B cell (primary cell): Measurements from ENCODE around the gene DNAJA4. TPM values are rescaled to one million over a fixed set of nuclear protein-coding genes. Genes with fewer than 3 reads are reported as not detected.

Experiments
- ATAC-seq: fragments of 200-7000 bp; cut with Tn5 transposase; one replicate; pipeline ENCODE4 v1.10.0; 2021; ENCODE audit warnings: low read depth, mild to moderate bottlenecking, moderate number of reproducible peaks, moderate library complexity
- CTCF ChIA-PET: fragments of 350-600 bp; sonication (Branson Sonifier 250); formaldehyde crosslinking; loops from one replicate; lab custom pipeline; 2021; ENCODE audit warnings: antibody characterized with exemption, inconsistent platforms; lab: Charles Lee
- POLR2A ChIA-PET: fragments of 350-600 bp; sonication (Branson Sonifier 250); formaldehyde crosslinking; loops from one replicate; lab custom pipeline; 2021; ENCODE audit warnings: antibody characterized with exemption; lab: Charles Lee
- DNase-seq: peaks from one replicate; pipeline ENCODE4 v3.0.0; 2013
- H2AFZ ChIP-seq: 2 replicates; pipeline ENCODE4 v1.6.1; 2012; ENCODE audit warnings: mild to moderate bottlenecking, low read depth, low read length; ENCODE audit not compliant: insufficient read depth, poor library complexity, severe bottlenecking
- H3K27ac ChIP-seq, 2 donors: 1 replicate in 1 of 2; 2 replicates in 1 of 2; pipeline ENCODE4 v1.5.1; 2012 to 2013; ENCODE audit warnings: low read length in 2 of 2, mild to moderate bottlenecking in 2 of 2, moderate library complexity in 1 of 2
- H3K27me3 ChIP-seq, 4 experiments: fragments of 200-600 bp in 1 of 4; sonication (generic) in 1 of 4; replicated peaks in 1 of 4; 1 replicate in 2 of 4; 2 replicates in 2 of 4; pipeline versions ENCODE4 v1.6.1 to v1.7.0; 2013 to 2016; ENCODE audit warnings: low read length in 3 of 4, mild to moderate bottlenecking in 2 of 4, mixed read lengths in 1 of 4, moderate library complexity in 1 of 4; ENCODE audit not compliant: insufficient read depth in 4 of 4, control insufficient read depth in 3 of 4; ENCODE audit errors: control extremely low read depth in 1 of 4
- H3K36me3 ChIP-seq, 2 experiments: replicated peaks in 1 of 2; 1 replicate in 1 of 2; 2 replicates in 1 of 2; pipeline versions ENCODE4 v1.6.1 to v1.7.1; 2013; ENCODE audit warnings: low read length in 1 of 2; ENCODE audit not compliant: insufficient read depth in 2 of 2, control insufficient read depth in 1 of 2; ENCODE audit errors: control extremely low read depth in 1 of 2, extremely low read depth in 1 of 2
- H3K4me1 ChIP-seq, 2 donors: fragments of 200-600 bp in 1 of 2; sonication (generic) in 1 of 2; 1 replicate in 1 of 2; 2 replicates in 1 of 2; pipeline versions ENCODE4 v1.5.1 to v1.6.1; 2013 to 2017; ENCODE audit warnings: low read length in 2 of 2; ENCODE audit not compliant: control insufficient read depth in 2 of 2, insufficient read depth in 2 of 2
- H3K4me2 ChIP-seq: replicated peaks from 2 replicates; pipeline ENCODE3; 2012; ENCODE audit warnings: mild to moderate bottlenecking, low read depth, low read length; ENCODE audit not compliant: poor library complexity, severe bottlenecking
- H3K4me3 ChIP-seq, 5 experiments: fragments of 200-600 bp in 1 of 5; sonication (generic) in 1 of 5; 1 replicate in 3 of 5; 2 replicates in 2 of 5; pipeline versions ENCODE4 v1.5.1 to v1.7.0; 2011 to 2016; ENCODE audit warnings: low read length in 4 of 5, mild to moderate bottlenecking in 4 of 5, low read depth in 2 of 5, control low read depth in 1 of 5, moderate library complexity in 1 of 5; ENCODE audit not compliant: insufficient read depth in 1 of 5; ENCODE audit errors: control extremely low read depth in 1 of 5, extremely low read depth in 1 of 5
- H3K79me2 ChIP-seq: fragments of 200-600 bp; sonication (generic); one replicate; pipeline ENCODE4 v1.6.0; 2016; ENCODE audit warnings: low read length; ENCODE audit not compliant: control insufficient read depth, insufficient read depth
- H3K9ac ChIP-seq: fragments of 200-600 bp; sonication (generic); 2 replicates; pipeline ENCODE4 v1.6.1; 2017; ENCODE audit warnings: mild to moderate bottlenecking, low read length, moderate library complexity
- H3K9me3 ChIP-seq, 3 donors: one replicate each; pipeline versions ENCODE4 v1.6.1 to v1.7.1; 2013; ENCODE audit warnings: low read length in 2 of 3; ENCODE audit not compliant: control insufficient read depth in 2 of 3, insufficient read depth in 1 of 3; ENCODE audit errors: control extremely low read depth in 1 of 3
- H4K20me1 ChIP-seq: 2 replicates; pipeline ENCODE4 v1.6.0; 2012; ENCODE audit warnings: mild to moderate bottlenecking, low read length; ENCODE audit not compliant: insufficient read depth, control insufficient read depth, poor library complexity, severe bottlenecking
- H3K27ac Mint-ChIP-seq: one replicate; pipeline ENCODE4 v1.8.0; 2021; ENCODE audit warnings: mixed read lengths
- H3K27me3 Mint-ChIP-seq: one replicate; pipeline ENCODE4 v1.8.0; 2021; ENCODE audit warnings: mixed read lengths
- H3K4me1 Mint-ChIP-seq: one replicate; pipeline ENCODE4 v1.8.0; 2021; ENCODE audit warnings: mixed read lengths
- H3K4me3 Mint-ChIP-seq: one replicate; pipeline ENCODE4 v1.8.0; 2021; ENCODE audit warnings: mixed read lengths
- H3K9me3 Mint-ChIP-seq: one replicate; pipeline ENCODE4 v1.8.0; 2022; ENCODE audit warnings: mixed read lengths; ENCODE audit not compliant: insufficient read depth
- EZH2 ChIP-seq: IDR thresholded peaks from 2 replicates; pipeline ENCODE4 v1.6.1; 2012; ENCODE audit warnings: borderline replicate concordance, low read depth, mild to moderate bottlenecking, moderate library complexity, low read length; ENCODE audit not compliant: insufficient read depth, poor library complexity, severe bottlenecking
- WGBS: methylation state at CpG from one replicate; pipeline ENCODE4 v1.1.5; 2013; ENCODE audit warnings: missing lambda C conversion rate; ENCODE audit not compliant: insufficient coverage; 5-methylcytosine and 5-hydroxymethylcytosine counted together
- intact Hi-C: fragments of 100-400 bp; cut with micrococcal nuclease; formaldehyde crosslinking; loops from one replicate; pipeline ENCODE4 v1.10.0; 2022
- polyA plus RNA-seq: library from polyadenylated mRNA; depleted of rRNA; stranded (reverse); fragments of >200 nt; gene quantifications from 2 replicates; pipeline ENCODE4 v1.2.3, GENCODE V29; 2012
- total RNA-seq, 2 donors: library from RNA; stranded (reverse); fragments of 120-200 nt in 1 of 2; gene quantifications; 1 replicate in 1 of 2; 2 replicates in 1 of 2; pipeline versions ENCODE4 v1.2.3 to v1.2.4, GENCODE V29; 2013 to 2022
- TF ChIP-seq, protein P1 (sequence below): fragments of 200-600 bp; IDR thresholded peaks from one replicate; pipeline ENCODE4 v1.8.0; 2022; ENCODE audit warnings: antibody characterized with exemption, mild to moderate bottlenecking

DNAJA4 gene
- total and polyA plus RNA-seq, 2 donors (not counting 1 experiment from before 2014, with no cell fraction given): 13.2 to 20.0 TPM

DNA sequence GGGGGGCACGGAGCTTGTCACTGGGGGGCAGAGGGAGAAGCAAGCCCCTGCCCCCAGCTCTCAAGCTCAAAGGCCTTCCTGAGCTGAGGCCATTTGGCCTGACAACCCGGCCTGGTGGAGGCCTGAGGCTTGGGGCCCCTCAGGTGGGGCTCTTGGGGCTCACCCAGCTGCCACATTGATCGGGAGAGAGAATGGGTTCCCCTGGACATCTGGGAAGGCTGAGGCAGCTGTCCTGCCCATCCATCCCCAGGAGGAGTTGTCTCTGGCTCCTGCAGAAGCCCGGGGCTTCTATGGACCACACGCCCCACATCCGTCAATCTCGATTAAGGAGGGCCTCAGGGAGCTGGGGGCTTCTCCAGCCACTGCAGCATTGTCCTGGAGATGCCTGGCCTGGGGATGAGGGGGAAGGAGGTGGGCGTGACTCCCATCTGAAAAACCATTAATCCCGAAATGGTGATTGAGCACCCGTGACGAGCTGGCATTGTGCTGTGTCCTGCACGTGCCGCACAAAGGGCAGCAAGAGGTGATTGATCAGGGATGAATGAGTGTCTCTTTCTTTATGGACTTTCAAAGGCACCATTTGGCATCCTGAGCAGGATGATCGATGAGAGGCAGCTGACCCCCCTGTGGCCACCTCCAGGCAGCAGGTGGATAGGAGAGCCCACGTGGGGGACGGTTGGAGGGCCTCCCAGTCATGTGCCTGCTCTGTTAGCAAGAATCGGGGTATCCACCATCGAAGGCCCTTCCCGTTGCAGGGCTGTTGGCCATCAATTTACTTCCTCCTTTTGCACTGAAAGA is 58.6 kb downstream of the DNAJA4 start:
- Mint-ChIP-seq H3K4me1 (no peaks in the 10 kb centered on the region), H3K4me3 (no peak overlapping the region), H3K27ac (no peak overlapping the region), H3K9me3 (no peaks in the 10 kb centered on the region), H3K27me3 (no peaks in the 10 kb centered on the region)
- Histone ChIP-seq H4K20me1 (no peaks in the 10 kb centered on the region), H3K9ac (no peak overlapping the region), H2AFZ (no peak overlapping the region), H3K4me3 (no peak overlapping the region), H3K9me3 (no peaks in the 10 kb centered on the region), H3K36me3 (no peaks in the 10 kb centered on the region), H3K79me2 (no peaks in the 10 kb centered on the region), H3K4me1 (no peaks in the 10 kb centered on the region), H3K4me2 (no peak overlapping the region), H3K27me3 (no peaks in the 10 kb centered on the region), H3K27ac (no peak overlapping the region)
- TF ChIP-seq, protein P1, sequence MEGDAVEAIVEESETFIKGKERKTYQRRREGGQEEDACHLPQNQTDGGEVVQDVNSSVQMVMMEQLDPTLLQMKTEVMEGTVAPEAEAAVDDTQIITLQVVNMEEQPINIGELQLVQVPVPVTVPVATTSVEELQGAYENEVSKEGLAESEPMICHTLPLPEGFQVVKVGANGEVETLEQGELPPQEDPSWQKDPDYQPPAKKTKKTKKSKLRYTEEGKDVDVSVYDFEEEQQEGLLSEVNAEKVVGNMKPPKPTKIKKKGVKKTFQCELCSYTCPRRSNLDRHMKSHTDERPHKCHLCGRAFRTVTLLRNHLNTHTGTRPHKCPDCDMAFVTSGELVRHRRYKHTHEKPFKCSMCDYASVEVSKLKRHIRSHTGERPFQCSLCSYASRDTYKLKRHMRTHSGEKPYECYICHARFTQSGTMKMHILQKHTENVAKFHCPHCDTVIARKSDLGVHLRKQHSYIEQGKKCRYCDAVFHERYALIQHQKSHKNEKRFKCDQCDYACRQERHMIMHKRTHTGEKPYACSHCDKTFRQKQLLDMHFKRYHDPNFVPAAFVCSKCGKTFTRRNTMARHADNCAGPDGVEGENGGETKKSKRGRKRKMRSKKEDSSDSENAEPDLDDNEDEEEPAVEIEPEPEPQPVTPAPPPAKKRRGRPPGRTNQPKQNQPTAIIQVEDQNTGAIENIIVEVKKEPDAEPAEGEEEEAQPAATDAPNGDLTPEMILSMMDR: no peak
- TF ChIP-seq EZH2: no peak
- CTCF ChIA-PET: no interaction called here
- DNase-seq (no peak), ATAC-seq (no peak)
- POLR2A ChIA-PET: interaction anchor here (0.6 kb wide), 1 partner anchor 336 kb away, joined by 5 read pairs; no protein-coding TSS in a partner anchor
- intact Hi-C loops: no loop called here
- WGBS: 77% methylated on average over 18 of the region's 19 CpGs

DNA sequence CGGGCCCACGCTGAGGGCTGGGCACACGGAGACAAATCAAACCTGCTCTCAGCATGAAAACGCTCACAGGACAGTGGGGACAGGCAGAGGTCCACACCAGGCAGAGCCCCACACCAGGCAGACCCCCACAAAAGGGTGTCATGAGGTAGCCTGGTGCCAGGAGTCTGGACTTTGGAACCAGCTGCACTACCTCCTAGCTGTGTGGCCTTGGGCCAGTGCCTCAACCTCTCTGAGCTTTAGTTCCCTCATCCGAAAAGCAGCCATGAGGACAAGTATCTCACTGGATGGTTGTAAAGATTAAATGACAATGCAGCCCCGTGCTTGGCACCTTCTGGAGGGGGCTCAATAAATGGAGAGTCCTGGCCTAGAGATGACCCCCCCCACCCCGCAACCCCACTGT is 59.3 kb downstream of the DNAJA4 start:
- Histone ChIP-seq H3K79me2 (no peaks in the 10 kb centered on the region), H3K9me3 (no peaks in the 10 kb centered on the region), H3K4me1 (no peaks in the 10 kb centered on the region), H3K4me2 (no peak overlapping the region), H3K27ac (no peak overlapping the region), H3K9ac (no peak overlapping the region), H3K4me3 (no peak overlapping the region), H3K27me3 (no peaks in the 10 kb centered on the region), H2AFZ (no peak overlapping the region), H3K36me3 (no peaks in the 10 kb centered on the region), H4K20me1 (no peaks in the 10 kb centered on the region)
- TF ChIP-seq, protein P1: no peak
- TF ChIP-seq EZH2: no peak
- DNase-seq: no peak
- POLR2A ChIA-PET: interaction anchor here (0.6 kb wide), 1 partner anchor 71 kb away, joined by 9 read pairs; no protein-coding TSS in a partner anchor
- Mint-ChIP-seq H3K4me1 (no peaks in the 10 kb centered on the region), H3K9me3 (no peaks in the 10 kb centered on the region), H3K4me3 (no peak overlapping the region), H3K27ac (no peak overlapping the region), H3K27me3 (no peaks in the 10 kb centered on the region)
- 56% methylated on average over 4 of the region's 7 CpGs for WGBS
- CTCF ChIA-PET: no interaction called here
- intact Hi-C loops: no loop called here
- ATAC-seq: no peak
